Adrenal gland (tissue), 5 donors: ENCODE results near the gene PXDN.

Experiments used
- CTCF ChIP-seq, 6 experiments: fragments of 450-650 bp in 4 of 6; fragments of 200-600 bp in 2 of 6; sonication (generic) in 1 of 6; IDR thresholded peaks; 1 replicate in 5 of 6; 2 replicates in 1 of 6; pipeline versions ENCODE4 v1.5.1 to v1.8.0; 2016 to 2021; ENCODE audit warnings: antibody characterized with exemption in 6 of 6, mild to moderate bottlenecking in 2 of 6, moderate library complexity in 1 of 6
- POLR2A ChIP-seq, 2 donors: fragments of 450-650 bp; IDR thresholded peaks; one replicate each; pipeline ENCODE4 v1.6.1; 2017; ENCODE audit warnings: antibody characterized with exemption in 2 of 2, mild to moderate bottlenecking in 2 of 2, moderate library complexity in 1 of 2
- donor health status: DM: no; HTN: no; CAD: no.

- no peak for TF ChIP-seq CTCF (IDR thresholded peaks at IDR 0.05)
- no peak for TF ChIP-seq POLR2A (IDR thresholded peaks at IDR 0.05)
Measured at GRCh38 chr2:1717113-1717512, 27.2 kb downstream of the PXDN start.
